22Rv1 (cell line): ENCODE results near the gene CFAP74.

Experiments
- ZFX ChIP-seq: fragments of 450-650 bp; IDR thresholded peaks from 2 replicates; pipeline ENCODE4 v1.6.1; 2017; ENCODE audit warnings: antibody characterized with exemption, borderline replicate concordance
- TF ChIP-seq, protein P1 (sequence below): fragments of 450-650 bp; IDR thresholded peaks from 2 replicates; pipeline ENCODE4 v1.5.1; 2017; ENCODE audit warnings: mild to moderate bottlenecking

DNA sequence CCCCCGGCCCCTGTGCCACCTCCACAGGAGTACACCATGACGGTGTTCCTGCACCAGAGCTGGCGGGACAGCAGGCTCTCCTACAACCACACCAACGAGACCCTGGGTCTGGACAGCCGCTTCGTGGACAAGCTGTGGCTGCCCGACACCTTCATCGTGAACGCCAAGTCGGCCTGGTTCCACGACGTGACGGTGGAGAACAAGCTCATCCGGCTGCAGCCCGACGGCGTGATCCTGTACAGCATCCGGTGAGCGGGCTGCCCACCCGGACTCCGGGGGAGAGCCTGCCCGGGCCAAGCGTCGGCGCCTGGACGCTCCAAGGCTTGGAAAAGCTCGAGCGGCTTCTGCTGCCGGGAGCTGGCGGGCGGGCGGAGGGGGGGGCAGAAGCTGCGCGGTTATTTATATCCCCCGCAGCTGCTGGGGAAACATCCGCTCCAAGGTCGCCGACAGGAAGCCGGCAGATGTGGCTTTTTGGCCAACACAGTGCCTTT lies 21.9 kb upstream of the CFAP74 start:
- TF ChIP-seq, protein P1, sequence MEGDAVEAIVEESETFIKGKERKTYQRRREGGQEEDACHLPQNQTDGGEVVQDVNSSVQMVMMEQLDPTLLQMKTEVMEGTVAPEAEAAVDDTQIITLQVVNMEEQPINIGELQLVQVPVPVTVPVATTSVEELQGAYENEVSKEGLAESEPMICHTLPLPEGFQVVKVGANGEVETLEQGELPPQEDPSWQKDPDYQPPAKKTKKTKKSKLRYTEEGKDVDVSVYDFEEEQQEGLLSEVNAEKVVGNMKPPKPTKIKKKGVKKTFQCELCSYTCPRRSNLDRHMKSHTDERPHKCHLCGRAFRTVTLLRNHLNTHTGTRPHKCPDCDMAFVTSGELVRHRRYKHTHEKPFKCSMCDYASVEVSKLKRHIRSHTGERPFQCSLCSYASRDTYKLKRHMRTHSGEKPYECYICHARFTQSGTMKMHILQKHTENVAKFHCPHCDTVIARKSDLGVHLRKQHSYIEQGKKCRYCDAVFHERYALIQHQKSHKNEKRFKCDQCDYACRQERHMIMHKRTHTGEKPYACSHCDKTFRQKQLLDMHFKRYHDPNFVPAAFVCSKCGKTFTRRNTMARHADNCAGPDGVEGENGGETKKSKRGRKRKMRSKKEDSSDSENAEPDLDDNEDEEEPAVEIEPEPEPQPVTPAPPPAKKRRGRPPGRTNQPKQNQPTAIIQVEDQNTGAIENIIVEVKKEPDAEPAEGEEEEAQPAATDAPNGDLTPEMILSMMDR, result no peak
- TF ChIP-seq ZFX, result no peak
